Ovary (tissue), 3 donors: ENCODE results near the gene OR52K1.

Experiments used
- CTCF ChIP-seq, 3 donors: fragments of 450-650 bp in 2 of 3; fragments of 200-600 bp in 1 of 3; IDR thresholded peaks; one replicate each; pipeline versions ENCODE4 v1.5.1 to v1.8.0; 2016 to 2022; ENCODE audit warnings: antibody characterized with exemption in 3 of 3, mild to moderate bottlenecking in 1 of 3
- POLR2A ChIP-seq: fragments of 450-650 bp; IDR thresholded peaks from one replicate; pipeline ENCODE4 v1.6.1; 2017; ENCODE audit warnings: antibody characterized with exemption, mild to moderate bottlenecking, moderate library complexity
- donor health status: DM: no; HTN: no; CAD: no.

- no peak for TF ChIP-seq CTCF (IDR thresholded peaks at IDR 0.05)
- no peak for TF ChIP-seq POLR2A
Measured at GRCh38 chr11:4466131-4466870, 16.1 kb upstream of the OR52K1 start.
